ENCODE data around the gene SNX30.

DNA sequence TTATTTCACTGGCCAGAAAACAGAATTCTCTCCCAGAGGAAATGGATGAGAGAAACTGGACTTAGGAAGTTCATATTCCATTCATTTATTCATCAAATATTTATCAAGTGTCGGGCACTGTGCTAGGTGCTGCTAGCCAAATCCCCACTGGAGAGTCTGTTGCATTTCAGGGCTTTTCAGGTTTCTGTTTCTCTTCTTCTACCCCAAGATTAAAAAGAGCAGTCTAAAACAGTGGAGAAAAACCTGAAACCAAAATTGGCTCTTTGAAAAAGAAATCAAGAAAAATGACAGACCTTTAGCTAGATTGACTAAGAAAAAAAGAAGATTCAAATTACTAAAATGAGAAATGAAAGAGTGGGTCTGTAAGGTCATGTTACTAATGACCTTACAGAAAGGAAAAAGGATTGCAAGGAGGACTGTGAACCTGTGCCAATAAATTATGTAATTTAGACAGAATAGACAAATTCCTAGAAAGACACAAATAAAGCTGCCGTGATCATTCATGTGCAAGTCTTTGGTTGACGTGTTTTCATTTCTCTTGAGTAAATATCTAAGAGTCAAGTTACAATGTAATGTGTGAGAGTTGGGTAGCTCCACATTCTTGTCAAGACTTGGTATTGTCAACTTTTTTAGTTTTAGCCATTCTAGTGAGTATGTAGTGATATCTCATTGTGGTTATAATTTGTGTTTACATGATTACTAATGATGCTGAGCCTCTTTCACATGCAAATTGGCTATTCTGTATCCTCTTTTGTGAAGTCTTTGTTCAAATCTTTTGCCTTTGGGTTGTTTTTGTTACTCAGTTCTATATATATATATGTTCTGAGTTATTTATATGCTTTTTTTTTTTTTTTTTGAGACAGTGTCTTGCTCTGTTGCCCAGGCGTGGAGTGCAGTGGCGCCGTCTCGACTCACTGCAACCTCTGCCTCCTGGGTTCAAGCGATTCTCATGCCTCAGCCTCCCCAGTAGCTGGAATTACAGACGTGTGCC, 23.7 kb downstream of the SNX30 start:
- TF ChIP-seq, protein P1, sequence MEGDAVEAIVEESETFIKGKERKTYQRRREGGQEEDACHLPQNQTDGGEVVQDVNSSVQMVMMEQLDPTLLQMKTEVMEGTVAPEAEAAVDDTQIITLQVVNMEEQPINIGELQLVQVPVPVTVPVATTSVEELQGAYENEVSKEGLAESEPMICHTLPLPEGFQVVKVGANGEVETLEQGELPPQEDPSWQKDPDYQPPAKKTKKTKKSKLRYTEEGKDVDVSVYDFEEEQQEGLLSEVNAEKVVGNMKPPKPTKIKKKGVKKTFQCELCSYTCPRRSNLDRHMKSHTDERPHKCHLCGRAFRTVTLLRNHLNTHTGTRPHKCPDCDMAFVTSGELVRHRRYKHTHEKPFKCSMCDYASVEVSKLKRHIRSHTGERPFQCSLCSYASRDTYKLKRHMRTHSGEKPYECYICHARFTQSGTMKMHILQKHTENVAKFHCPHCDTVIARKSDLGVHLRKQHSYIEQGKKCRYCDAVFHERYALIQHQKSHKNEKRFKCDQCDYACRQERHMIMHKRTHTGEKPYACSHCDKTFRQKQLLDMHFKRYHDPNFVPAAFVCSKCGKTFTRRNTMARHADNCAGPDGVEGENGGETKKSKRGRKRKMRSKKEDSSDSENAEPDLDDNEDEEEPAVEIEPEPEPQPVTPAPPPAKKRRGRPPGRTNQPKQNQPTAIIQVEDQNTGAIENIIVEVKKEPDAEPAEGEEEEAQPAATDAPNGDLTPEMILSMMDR (IDR thresholded peaks at IDR 0.05) = no peak
- no peak for TF ChIP-seq POLR2A (IDR thresholded peaks at IDR 0.05)

Measured in esophagus squamous epithelium (tissue), 4 donors.